ENCODE results near the gene ERICH2. TPM values are rescaled to one million over a fixed set of nuclear protein-coding genes. Genes with fewer than 3 reads are reported as not detected.

The ERICH2 gene
- total and polyA plus RNA-seq, 9 donors, result 0.23 to 3.2 (median 1.3) TPM; not detected in 1

DNA sequence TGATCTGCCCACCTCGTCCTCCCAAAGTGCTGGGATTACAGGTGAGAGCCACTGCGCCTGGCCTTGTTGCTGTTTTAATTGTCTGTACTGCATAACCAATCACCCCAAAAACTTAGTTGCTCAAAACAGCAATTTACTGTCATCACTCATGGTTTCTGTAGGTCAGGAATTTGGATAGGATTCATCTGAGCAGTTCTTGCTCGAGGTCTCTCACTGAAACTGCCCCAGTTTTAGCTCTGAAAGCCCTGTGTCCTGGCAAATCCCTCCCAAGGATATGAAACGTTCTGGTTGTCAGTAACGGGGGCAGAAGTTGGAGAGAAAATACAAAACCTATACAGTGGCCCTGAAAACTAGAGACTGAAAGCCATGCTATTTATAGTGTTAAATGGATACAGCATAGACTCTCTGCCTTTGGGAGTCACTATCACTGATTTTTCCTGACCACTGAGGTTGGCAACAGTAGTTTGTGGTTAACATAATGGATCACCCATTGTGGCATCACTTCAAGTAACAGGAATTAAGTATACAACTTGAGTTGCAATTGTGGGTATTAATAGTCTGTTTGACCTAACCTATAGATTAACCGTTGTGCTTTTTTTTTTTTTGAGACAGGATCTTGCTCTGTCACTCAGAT is 27.2 kb upstream of the ERICH2 start:
- intact Hi-C loops (cut with DNase I), result no loop called here
- TF ChIP-seq, protein P1, sequence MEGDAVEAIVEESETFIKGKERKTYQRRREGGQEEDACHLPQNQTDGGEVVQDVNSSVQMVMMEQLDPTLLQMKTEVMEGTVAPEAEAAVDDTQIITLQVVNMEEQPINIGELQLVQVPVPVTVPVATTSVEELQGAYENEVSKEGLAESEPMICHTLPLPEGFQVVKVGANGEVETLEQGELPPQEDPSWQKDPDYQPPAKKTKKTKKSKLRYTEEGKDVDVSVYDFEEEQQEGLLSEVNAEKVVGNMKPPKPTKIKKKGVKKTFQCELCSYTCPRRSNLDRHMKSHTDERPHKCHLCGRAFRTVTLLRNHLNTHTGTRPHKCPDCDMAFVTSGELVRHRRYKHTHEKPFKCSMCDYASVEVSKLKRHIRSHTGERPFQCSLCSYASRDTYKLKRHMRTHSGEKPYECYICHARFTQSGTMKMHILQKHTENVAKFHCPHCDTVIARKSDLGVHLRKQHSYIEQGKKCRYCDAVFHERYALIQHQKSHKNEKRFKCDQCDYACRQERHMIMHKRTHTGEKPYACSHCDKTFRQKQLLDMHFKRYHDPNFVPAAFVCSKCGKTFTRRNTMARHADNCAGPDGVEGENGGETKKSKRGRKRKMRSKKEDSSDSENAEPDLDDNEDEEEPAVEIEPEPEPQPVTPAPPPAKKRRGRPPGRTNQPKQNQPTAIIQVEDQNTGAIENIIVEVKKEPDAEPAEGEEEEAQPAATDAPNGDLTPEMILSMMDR (IDR thresholded peaks at IDR 0.05), result no peak
- no peak for TF ChIP-seq POLR2A (IDR thresholded peaks at IDR 0.05)
- no peaks in the 10 kb centered on the region for H3K27me3 ChIP-seq
- no peak overlapping the region for H3K27ac ChIP-seq
- no peaks in the 10 kb centered on the region for H3K9me3 ChIP-seq
- no peaks in the 10 kb centered on the region for H3K36me3 ChIP-seq
- H3K4me1 ChIP-seq (ENCODE audit: insufficient read depth), result no peaks in the 10 kb centered on the region
- 76 to 77% (median 76%) methylated on average over 6 of the region's 6 CpGs for WGBS, 3 donors
- H3K4me3 ChIP-seq, result no peak overlapping the region
- no peak for DNase-seq

GRCh38 chr2:170743530-170744239 is 26.5 kb upstream of the ERICH2 start:
- intact Hi-C loops (cut with DNase I), result no loop called here
- no peak for DNase-seq
- Histone ChIP-seq H3K4me3 (no peak overlapping the region), H3K27ac (no peak overlapping the region), H3K36me3 (no peaks in the 10 kb centered on the region), H3K9me3 (no peaks in the 10 kb centered on the region), H3K4me1 (ENCODE audit: insufficient read depth) (no peaks in the 10 kb centered on the region), H3K27me3 (no peaks in the 10 kb centered on the region)
- no peak for TF ChIP-seq POLR2A (IDR thresholded peaks at IDR 0.05)
- TF ChIP-seq, protein P1 (IDR thresholded peaks at IDR 0.05), result no peak
- TF ChIP-seq EP300 (IDR thresholded peaks at IDR 0.05), result no peak
- 60 to 66% (median 60%) methylated on average over 8 of the region's 8 CpGs for WGBS, 3 donors

GRCh38 chr2:170744248-170745002 is 25.8 kb upstream of the ERICH2 start:
- TF ChIP-seq, protein P1 (IDR thresholded peaks at IDR 0.05), result no peak
- TF ChIP-seq POLR2A (IDR thresholded peaks at IDR 0.05) (no peak), EP300 (IDR thresholded peaks at IDR 0.05) (no peak)
- no peaks in the 10 kb centered on the region for H3K36me3 ChIP-seq
- H3K27ac ChIP-seq, result no peak overlapping the region
- no peaks in the 10 kb centered on the region for H3K4me1 ChIP-seq (ENCODE audit: insufficient read depth)
- intact Hi-C loops (cut with DNase I), result no loop called here
- H3K27me3 ChIP-seq, result no peaks in the 10 kb centered on the region
- no peak overlapping the region for H3K4me3 ChIP-seq
- WGBS, 3 donors, result 87 to 92% (median 91%) methylated on average over 14 of the region's 14 CpGs
- no peaks in the 10 kb centered on the region for H3K9me3 ChIP-seq
- DNase-seq, result no peak

- Histone ChIP-seq H3K27me3 (no peaks in the 10 kb centered on the region), H3K36me3 (no peaks in the 10 kb centered on the region), H3K9me3 (no peaks in the 10 kb centered on the region), H3K4me3 (no peak overlapping the region), H3K4me1 (ENCODE audit: insufficient read depth) (no peaks in the 10 kb centered on the region), H3K27ac (no peak overlapping the region)
- no peak for DNase-seq
- 30 to 53% (median 48%) methylated on average over 6 of the region's 6 CpGs for WGBS, 3 donors
- no peak for TF ChIP-seq POLR2A (IDR thresholded peaks at IDR 0.05)
- TF ChIP-seq, protein P1 (IDR thresholded peaks at IDR 0.05), result no peak
- TF ChIP-seq EP300 (IDR thresholded peaks at IDR 0.05), result no peak
- intact Hi-C loops (cut with DNase I), result no loop called here
Observed at GRCh38 chr2:170745305-170745704, 24.9 kb upstream of the ERICH2 start.

Measured in ovary (tissue), 9 donors.